ENCODE measurements around the gene PKNOX1.

DNA sequence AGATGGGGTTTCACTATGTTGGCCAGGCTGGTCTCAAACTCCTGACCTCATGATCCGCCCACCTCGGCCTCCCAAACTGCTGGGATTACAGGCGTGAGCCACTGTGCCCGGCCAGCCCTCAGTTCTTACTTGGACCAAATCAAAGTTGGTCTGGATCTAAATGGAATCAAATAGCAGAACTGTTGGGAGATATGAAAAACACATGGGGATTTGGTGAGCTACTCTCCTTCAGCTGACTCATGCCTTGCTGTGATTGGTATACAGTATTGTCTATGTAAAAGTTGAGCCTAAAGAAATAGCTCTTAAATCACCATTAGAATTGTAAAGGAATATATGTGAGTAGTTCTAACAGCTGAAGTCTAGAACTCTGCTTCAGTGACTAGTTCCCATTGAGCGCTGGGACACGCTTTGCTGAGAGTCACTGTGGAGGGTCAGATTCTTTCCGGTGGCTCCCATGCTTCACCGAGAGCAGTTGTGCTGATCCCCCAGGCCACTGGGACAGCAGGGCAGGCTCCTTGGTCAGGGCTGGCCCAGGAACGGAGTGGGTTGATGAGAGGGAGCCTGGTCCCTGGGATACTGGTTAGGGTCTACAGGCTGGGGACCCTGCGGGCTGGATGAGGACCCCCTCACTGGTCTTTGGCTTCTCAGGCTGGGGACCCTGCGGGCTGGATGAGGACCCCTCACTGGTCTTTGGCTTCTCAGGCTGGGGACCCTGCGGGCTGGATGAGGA lies 14.0 kb downstream of the PKNOX1 start:
- TF ChIP-seq, protein P1, sequence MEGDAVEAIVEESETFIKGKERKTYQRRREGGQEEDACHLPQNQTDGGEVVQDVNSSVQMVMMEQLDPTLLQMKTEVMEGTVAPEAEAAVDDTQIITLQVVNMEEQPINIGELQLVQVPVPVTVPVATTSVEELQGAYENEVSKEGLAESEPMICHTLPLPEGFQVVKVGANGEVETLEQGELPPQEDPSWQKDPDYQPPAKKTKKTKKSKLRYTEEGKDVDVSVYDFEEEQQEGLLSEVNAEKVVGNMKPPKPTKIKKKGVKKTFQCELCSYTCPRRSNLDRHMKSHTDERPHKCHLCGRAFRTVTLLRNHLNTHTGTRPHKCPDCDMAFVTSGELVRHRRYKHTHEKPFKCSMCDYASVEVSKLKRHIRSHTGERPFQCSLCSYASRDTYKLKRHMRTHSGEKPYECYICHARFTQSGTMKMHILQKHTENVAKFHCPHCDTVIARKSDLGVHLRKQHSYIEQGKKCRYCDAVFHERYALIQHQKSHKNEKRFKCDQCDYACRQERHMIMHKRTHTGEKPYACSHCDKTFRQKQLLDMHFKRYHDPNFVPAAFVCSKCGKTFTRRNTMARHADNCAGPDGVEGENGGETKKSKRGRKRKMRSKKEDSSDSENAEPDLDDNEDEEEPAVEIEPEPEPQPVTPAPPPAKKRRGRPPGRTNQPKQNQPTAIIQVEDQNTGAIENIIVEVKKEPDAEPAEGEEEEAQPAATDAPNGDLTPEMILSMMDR (conservative IDR thresholded peaks at IDR 0.05; ENCODE audit: low read length) = no peak
- TF ChIP-seq EZH2phosphoT487 (IDR thresholded peaks at IDR 0.05; ENCODE audit: borderline replicate concordance) = no peak
